ENCODE data around the gene PPOX. TPM values are rescaled to one million over a fixed set of nuclear protein-coding genes. Genes with fewer than 3 reads are reported as not detected.
A peak's percentile ranks its signal among the peaks of the same experiment; 100 is the strongest.

The PPOX gene
- total RNA-seq, 1 experiment from 2014 or later: 24.2 TPM

- peak in 2 of 3 experiments; percentile 60 to 61; a peak in 4 of 6 replicates for TF ChIP-seq CTCF (IDR thresholded peaks at IDR 0.05 in 2 of 3, conservative IDR thresholded peaks at IDR 0.05 in 1 of 3; ENCODE audit: borderline replicate concordance in 1 of 3, insufficient read depth in 1 of 3, low read depth in 2 of 3, low read length in 2 of 3)
- TF ChIP-seq, protein P1, sequence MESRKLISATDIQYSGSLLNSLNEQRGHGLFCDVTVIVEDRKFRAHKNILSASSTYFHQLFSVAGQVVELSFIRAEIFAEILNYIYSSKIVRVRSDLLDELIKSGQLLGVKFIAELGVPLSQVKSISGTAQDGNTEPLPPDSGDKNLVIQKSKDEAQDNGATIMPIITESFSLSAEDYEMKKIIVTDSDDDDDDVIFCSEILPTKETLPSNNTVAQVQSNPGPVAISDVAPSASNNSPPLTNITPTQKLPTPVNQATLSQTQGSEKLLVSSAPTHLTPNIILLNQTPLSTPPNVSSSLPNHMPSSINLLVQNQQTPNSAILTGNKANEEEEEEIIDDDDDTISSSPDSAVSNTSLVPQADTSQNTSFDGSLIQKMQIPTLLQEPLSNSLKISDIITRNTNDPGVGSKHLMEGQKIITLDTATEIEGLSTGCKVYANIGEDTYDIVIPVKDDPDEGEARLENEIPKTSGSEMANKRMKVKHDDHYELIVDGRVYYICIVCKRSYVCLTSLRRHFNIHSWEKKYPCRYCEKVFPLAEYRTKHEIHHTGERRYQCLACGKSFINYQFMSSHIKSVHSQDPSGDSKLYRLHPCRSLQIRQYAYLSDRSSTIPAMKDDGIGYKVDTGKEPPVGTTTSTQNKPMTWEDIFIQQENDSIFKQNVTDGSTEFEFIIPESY (IDR thresholded peaks at IDR 0.05; ENCODE audit: extremely low read depth, insufficient replicate concordance, low read length): peak; percentile 92
Measured at GRCh38 chr1:161165742-161166668, at the start of gene PPOX (continued).

- ChIA-PET RAD21 (ENCODE audit: low non-redundant PET in 1 of 2, low total read pairs in 2 of 2, uncharacterized antibody in 2 of 2, unreplicated experiment in 2 of 2) (interaction anchor here in 1 of 2 experiments (1.2 kb wide), 1 partner anchor 15 kb away, joined by 3 read pairs; the partner anchor contains the start of gene DEDD), POLR2A (interaction anchor here (0.7 to 2.7 kb wide), 12 partner anchors 10 to 95 kb away, joined by 3 to 16 read pairs (median 4); partner anchors contain the start of genes DEDD, PPOX, UFC1 and USF1), CTCF (interaction anchor here (1.0 kb wide), 1 partner anchor 15 kb away, joined by 3 read pairs; the partner anchor contains the start of gene DEDD)
- Histone ChIP-seq H2AFZ (ENCODE audit: low read depth, low read length, poor library complexity, severe bottlenecking) (no peak within 1 kb of the TSS), H4K20me1 (ENCODE audit: insufficient read depth) (no peaks in the 10 kb centered on the region), H3K9me3 (ENCODE audit: control insufficient read depth in 1 of 2, insufficient read depth in 1 of 2, low read depth in 1 of 2, low read length in 2 of 2) (no peaks in the 10 kb centered on the region), H3K4me3 (replicated peaks in 1 of 2; ENCODE audit: low read depth in 1 of 2, low read length in 2 of 2) (peak within 1 kb of the TSS; percentile 68 to 98), H3K27ac (ENCODE audit: low read depth, low read length) (peak within 1 kb of the TSS; percentile 91), H3K9me2 (ENCODE audit: insufficient read depth) (no peaks in the 10 kb centered on the region), H3K79me2 (ENCODE audit: insufficient read depth, low read length) (peaks cover 76% of the 10 kb centered on the region), H3K9ac (ENCODE audit: low read length) (peak within 1 kb of the TSS; percentile 97), H3K4me2 (ENCODE audit: low read length) (peak within 1 kb of the TSS; percentile 84), H3K27me3 (ENCODE audit: insufficient read depth, low read length) (no peaks in the 10 kb centered on the region), H3K4me1 (ENCODE audit: control insufficient read depth in 1 of 2, insufficient read depth in 2 of 2, low read length in 2 of 2) (peaks cover 34 to 61% of the 10 kb centered on the region in 2 experiments), H3K36me3 (ENCODE audit: control insufficient read depth in 1 of 2, insufficient read depth in 2 of 2, low read length in 2 of 2) (peaks cover 17 to 36% of the 10 kb centered on the region in 2 experiments)
- ATAC-seq (peak; percentile 69), DNase-seq (ENCODE audit: low read depth, low spot score) (peak; percentile 77)
- no TSS peak for BruUV-seq (replicated peaks)
- intact Hi-C loops (cut with micrococcal nuclease): loop anchor here (1.0 to 5.0 kb wide), 5 partner anchors 15 to 264 kb away; partner anchors contain the start of genes DEDD, F11R and USF1
- TF ChIP-seq REST (IDR thresholded peaks at IDR 0.05; ENCODE audit: low read depth) (no peak), CBX3 (IDR thresholded peaks at IDR 0.05; ENCODE audit: low read depth) (no peak), EZH2 (IDR thresholded peaks at IDR 0.05) (no peak), POLR2AphosphoS5 (IDR thresholded peaks at IDR 0.05; ENCODE audit: low read depth, low read length) (peak; percentile 73), POLR2A (IDR thresholded peaks at IDR 0.05; ENCODE audit: borderline replicate concordance, extremely low read depth, insufficient read depth, insufficient read length) (peak; percentile 65), ZFX (IDR thresholded peaks at IDR 0.05) (0 out of 2 replicates have a peak, but pooled peaks have one; percentile 34), YY1 (IDR thresholded peaks at IDR 0.05; ENCODE audit: extremely low read depth, insufficient replicate concordance, low read depth, low read length) (peak; percentile 95)
Measured at GRCh38 chr1:161117759-161118581, 48.3 kb upstream of the PPOX start, which contains the start of the genes NIT1 and PFDN2. NIT1 (plus strand) TSS chr1:161118105; CDS start chr1:161118177, 72 bp downstream. PFDN2 (minus strand) TSS chr1:161118037; CDS start chr1:161118026, 11 bp downstream.
